ENCODE data around the gene NOX5. TPM values are rescaled to one million over a fixed set of nuclear protein-coding genes. Genes with fewer than 3 reads are reported as not detected.

The NOX5 gene
- total RNA-seq, 3 donors from 2014 or later (not counting 1 experiment from before 2014, with no cell fraction given) = 0.20 TPM; not detected in 2

GRCh38 chr15:69064649-69065048, 50.2 kb downstream of the NOX5 start:
- Mint-ChIP-seq H3K4me3 (no peak overlapping the region), H3K27me3 (ENCODE audit: low read depth in 2 of 2) (peaks cover 0 to 5% of the 10 kb centered on the region in 2 donors), H3K9me3 (no peaks in the 10 kb centered on the region), H3K36me3 (no peaks in the 10 kb centered on the region), H3K27ac (no peak overlapping the region), H3K4me1 (no peaks in the 10 kb centered on the region)
- DNase-seq (no peak), ATAC-seq (no peak)
- Histone ChIP-seq H3K4me3 (ENCODE audit: low read length) (no peak overlapping the region), H3K27me3 (ENCODE audit: control insufficient read depth, insufficient read depth, low read length) (no peaks in the 10 kb centered on the region), H3K36me3 (ENCODE audit: control insufficient read depth, insufficient read depth, low read length) (no peaks in the 10 kb centered on the region), H3K27ac (ENCODE audit: low read length) (no peak overlapping the region), H3K9me3 (ENCODE audit: control insufficient read depth, insufficient read depth, low read length) (no peaks in the 10 kb centered on the region), H3K4me1 (ENCODE audit: control insufficient read depth, insufficient read depth, low read length) (no peaks in the 10 kb centered on the region)
- 88% methylated on average over 3 of the region's 3 CpGs for WGBS (ENCODE audit: insufficient coverage)
- no peak for TF ChIP-seq CTCF (IDR thresholded peaks at IDR 0.05)
- intact Hi-C loops (cut with micrococcal nuclease) = loop anchor here (5.0 kb wide), 1 partner anchor 203 kb away; no protein-coding TSS in a partner anchor

DNA sequence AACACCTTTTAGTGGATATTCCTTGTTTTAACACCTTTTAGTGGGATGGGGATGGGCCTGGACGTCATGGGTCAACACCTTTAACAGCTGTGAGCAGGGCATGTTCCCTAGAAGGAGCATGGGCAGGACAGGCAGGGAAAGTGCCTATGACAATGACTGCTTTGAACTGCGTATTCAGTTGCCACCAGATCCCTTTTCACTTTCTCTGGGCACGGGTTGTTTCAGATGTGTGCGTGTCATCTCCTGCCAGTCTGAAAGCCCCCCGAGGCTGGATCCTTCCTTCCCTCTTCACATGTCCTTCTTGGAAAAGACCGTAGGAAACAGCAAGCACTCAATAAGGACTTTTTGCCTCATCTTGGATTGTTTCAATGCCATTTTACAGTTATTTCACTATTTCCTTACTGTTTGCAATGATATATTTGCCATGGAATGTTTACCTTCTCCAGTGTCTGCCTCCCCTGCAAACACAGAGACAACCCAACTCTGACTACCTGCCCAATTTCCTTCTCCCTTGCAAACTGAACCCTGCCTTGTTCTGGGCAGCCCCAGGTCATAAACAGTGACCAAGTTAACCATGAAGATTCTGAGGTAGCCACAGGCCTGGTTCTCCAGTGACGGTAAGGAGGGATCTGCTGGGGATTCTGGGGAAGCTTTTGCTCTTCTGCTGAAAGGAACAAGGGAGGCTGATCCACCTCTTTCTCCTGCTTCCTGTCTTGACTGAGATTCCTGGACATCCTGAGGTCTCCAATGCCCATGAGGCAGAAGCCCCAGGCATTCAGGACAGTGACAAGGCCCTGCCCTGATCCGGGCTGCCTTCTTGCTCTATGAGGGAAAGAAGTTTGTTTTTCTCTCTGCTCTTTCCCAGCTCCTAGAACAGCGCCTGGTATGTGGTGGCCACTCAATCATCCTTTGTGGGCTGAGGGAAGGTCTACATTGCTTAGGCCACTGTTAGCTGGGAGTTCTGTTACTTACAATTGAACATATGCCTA, 51.8 kb downstream of the NOX5 start:
- H3K27ac ChIP-seq (ENCODE audit: low read length) = no peak overlapping the region
- ATAC-seq (no peak), DNase-seq (no peak)
- Mint-ChIP-seq H3K27me3 (ENCODE audit: low read depth in 2 of 2) (peaks cover 1 to 7% of the 10 kb centered on the region in 2 donors), H3K27ac (no peak overlapping the region), H3K9me3 (no peaks in the 10 kb centered on the region), H3K4me3 (no peak overlapping the region), H3K4me1 (no peaks in the 10 kb centered on the region), H3K36me3 (no peaks in the 10 kb centered on the region)
- 85% methylated on average over 9 of the region's 9 CpGs for WGBS (ENCODE audit: insufficient coverage)
- no peak for TF ChIP-seq CTCF (IDR thresholded peaks at IDR 0.05)
- H3K4me3 ChIP-seq (ENCODE audit: low read length) = no peak overlapping the region
- no peaks in the 10 kb centered on the region for H3K9me3 ChIP-seq (ENCODE audit: control insufficient read depth, insufficient read depth, low read length)
- no peaks in the 10 kb centered on the region for H3K36me3 ChIP-seq (ENCODE audit: control insufficient read depth, insufficient read depth, low read length)
- H3K27me3 ChIP-seq (ENCODE audit: control insufficient read depth, insufficient read depth, low read length) = no peaks in the 10 kb centered on the region
- H3K4me1 ChIP-seq (ENCODE audit: control insufficient read depth, insufficient read depth, low read length) = no peaks in the 10 kb centered on the region
- intact Hi-C loops (cut with micrococcal nuclease) = no loop called here

DNA sequence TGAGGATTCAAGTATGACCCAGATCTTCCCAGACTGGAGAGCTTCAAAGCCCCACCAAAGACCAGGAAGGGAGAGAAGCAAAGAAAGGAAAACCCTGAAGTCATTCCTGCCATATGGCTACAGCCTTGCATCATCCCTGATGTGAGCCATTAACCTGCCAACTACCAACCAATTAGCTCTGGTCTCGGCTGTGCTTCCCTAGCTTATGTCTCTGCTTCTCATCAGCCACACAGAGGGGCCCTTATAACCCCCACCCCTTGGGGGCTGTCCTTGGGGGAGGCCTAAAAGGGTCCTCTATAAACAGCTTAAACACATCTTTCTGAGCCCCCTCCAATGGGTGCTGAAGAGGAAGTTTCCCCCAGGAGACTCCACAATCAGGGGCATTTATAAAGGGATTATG, 52.8 kb downstream of the NOX5 start:
- no peak overlapping the region for H3K27ac Mint-ChIP-seq
- Histone ChIP-seq H3K36me3 (ENCODE audit: control insufficient read depth, insufficient read depth, low read length) (no peaks in the 10 kb centered on the region), H3K9me3 (ENCODE audit: control insufficient read depth, insufficient read depth, low read length) (no peaks in the 10 kb centered on the region), H3K27ac (ENCODE audit: low read length) (no peak overlapping the region), H3K4me3 (ENCODE audit: low read length) (no peak overlapping the region), H3K4me1 (ENCODE audit: control insufficient read depth, insufficient read depth, low read length) (no peaks in the 10 kb centered on the region), H3K27me3 (ENCODE audit: control insufficient read depth, insufficient read depth, low read length) (no peaks in the 10 kb centered on the region)
- H3K9me3 Mint-ChIP-seq = no peaks in the 10 kb centered on the region
- H3K36me3 Mint-ChIP-seq = no peaks in the 10 kb centered on the region
- TF ChIP-seq CTCF (IDR thresholded peaks at IDR 0.05) = no peak
- no peak overlapping the region for H3K4me3 Mint-ChIP-seq
- H3K4me1 Mint-ChIP-seq = no peaks in the 10 kb centered on the region
- ATAC-seq (no peak), DNase-seq (no peak)
- H3K27me3 Mint-ChIP-seq (ENCODE audit: low read depth in 2 of 2) = peaks cover 11 to 12% of the 10 kb centered on the region in 2 donors
- whole genome bisulfite sequencing (ENCODE audit: insufficient coverage) = 88% methylated on average over 1 of the region's 1 CpG
- intact Hi-C loops (cut with micrococcal nuclease) = no loop called here
